ENCODE measurements around the gene FRMPD3.

- TF ChIP-seq POLR2A (IDR thresholded peaks at IDR 0.05; ENCODE audit: low read depth, low read length): no peak
- no peak for TF ChIP-seq POLR2AphosphoS5 (IDR thresholded peaks at IDR 0.05; ENCODE audit: low read depth, low read length)
- no peak for TF ChIP-seq TAF1 (IDR thresholded peaks at IDR 0.05; ENCODE audit: borderline replicate concordance, low read depth, low read length)
Observed at GRCh38 chrX:107440187-107440586, 9.3 kb upstream of the FRMPD3 start.
